ENCODE measurements around the gene NEK11. TPM values are rescaled to one million over a fixed set of nuclear protein-coding genes. Genes with fewer than 3 reads are reported as not detected.
A peak's percentile ranks its signal among the peaks of the same experiment; 100 is the strongest.
"Not testable (repeated sequence)": the region's sequence is repeated elsewhere in the genome, so short reads cannot be mapped to it uniquely, and the experiment has no call there.

Gene NEK11
- total RNA-seq, 4 donors from 2014 or later: 3.5 to 8.6 (median 5.5) TPM

- no peak for TF ChIP-seq CTCF (IDR thresholded peaks at IDR 0.05)
- no peaks in the 10 kb centered on the region for H3K27me3 ChIP-seq
- H3K36me3 ChIP-seq: no peaks in the 10 kb centered on the region
- H3K9me3 ChIP-seq: no peaks in the 10 kb centered on the region
- H3K27ac ChIP-seq: no peak overlapping the region
- DNase-seq: no peak
- no peak overlapping the region for H3K4me3 ChIP-seq
- H3K4me1 ChIP-seq: no peaks in the 10 kb centered on the region
Observed at GRCh38 chr3:131038326-131038725, 11.6 kb downstream of the NEK11 start.

GRCh38 chr3:131042271-131042985 lies 15.8 kb downstream of the NEK11 start:
- H3K4me3 ChIP-seq, H3K27ac ChIP-seq, H3K9me3 ChIP-seq, H3K4me1 ChIP-seq, H3K36me3 ChIP-seq, H3K27me3 ChIP-seq: not testable (repeated sequence)
- peak in 1 of 3 donors; percentile 56 for DNase-seq

GRCh38 chr3:131047582-131047981 lies 20.9 kb downstream of the NEK11 start:
- Histone ChIP-seq H3K4me1 (no peaks in the 10 kb centered on the region), H3K36me3 (no peaks in the 10 kb centered on the region), H3K27ac (no peak overlapping the region), H3K4me3 (no peak overlapping the region), H3K27me3 (no peaks in the 10 kb centered on the region), H3K9me3 (no peaks in the 10 kb centered on the region)
- no peak for DNase-seq
- TF ChIP-seq POLR2A (IDR thresholded peaks at IDR 0.05): no peak
- no peak for TF ChIP-seq CTCF (IDR thresholded peaks at IDR 0.05)

GRCh38 chr3:131048030-131048429 lies 21.4 kb downstream of the NEK11 start:
- no peak overlapping the region for H3K27ac ChIP-seq
- H3K4me3 ChIP-seq: no peak overlapping the region
- H3K27me3 ChIP-seq: no peaks in the 10 kb centered on the region
- no peaks in the 10 kb centered on the region for H3K36me3 ChIP-seq
- no peak for DNase-seq
- no peak for TF ChIP-seq CTCF (IDR thresholded peaks at IDR 0.05)
- no peak for TF ChIP-seq POLR2A (IDR thresholded peaks at IDR 0.05)
- H3K4me1 ChIP-seq: no peaks in the 10 kb centered on the region
- H3K9me3 ChIP-seq: no peaks in the 10 kb centered on the region

- Histone ChIP-seq H3K4me1 (no peaks in the 10 kb centered on the region), H3K9me3 (no peaks in the 10 kb centered on the region), H3K27ac (no peak overlapping the region), H3K4me3 (no peak overlapping the region), H3K27me3 (no peaks in the 10 kb centered on the region), H3K36me3 (no peaks in the 10 kb centered on the region)
- DNase-seq: no peak
- TF ChIP-seq CTCF (IDR thresholded peaks at IDR 0.05): no peak
- TF ChIP-seq POLR2A (IDR thresholded peaks at IDR 0.05): no peak
Observed at GRCh38 chr3:131050001-131050400, 23.3 kb downstream of the NEK11 start.

GRCh38 chr3:131053043-131053859 lies 26.6 kb downstream of the NEK11 start:
- H3K4me1 ChIP-seq: no peaks in the 10 kb centered on the region
- no peak overlapping the region for H3K4me3 ChIP-seq
- no peaks in the 10 kb centered on the region for H3K36me3 ChIP-seq
- no peak overlapping the region for H3K27ac ChIP-seq
- no peaks in the 10 kb centered on the region for H3K9me3 ChIP-seq
- no peak for TF ChIP-seq POLR2A (IDR thresholded peaks at IDR 0.05)
- peak in 2 of 6 experiments; percentile 16 for TF ChIP-seq CTCF (IDR thresholded peaks at IDR 0.05)
- H3K27me3 ChIP-seq: no peaks in the 10 kb centered on the region
- no peak for DNase-seq

Measured in Peyer's patch (tissue), 4 donors.